Activated CD8-positive, alpha-beta memory T cell treated with anti-CD3 and anti-CD28 coated beads, Interleukin-2, amount 50 U/mL, for 1 hour (primary cell): ENCODE results near the gene FLCN.

Experiments used
- DNase-seq: peaks from one replicate; pipeline ENCODE4 v3.0.0-alpha.2; 2020; ENCODE audit errors: extremely low read depth

Gene FLCN

GRCh38 chr17:17236295-17237025, 508 bp downstream of the FLCN start:
- no peak for DNase-seq

GRCh38 chr17:17235212-17236174, 1.5 kb downstream of the FLCN start:
- no peak for DNase-seq

GRCh38 chr17:17232303-17232621, 4.7 kb downstream of the FLCN start:
- DNase-seq: no peak

- DNase-seq: no peak
Observed at GRCh38 chr17:17231621-17232302, 5.2 kb downstream of the FLCN start.

- DNase-seq: no peak
Observed at GRCh38 chr17:17229416-17230384, 7.3 kb downstream of the FLCN start.

GRCh38 chr17:17228521-17229279, 8.3 kb downstream of the FLCN start:
- no peak for DNase-seq

- no peak for DNase-seq
Observed at GRCh38 chr17:17227608-17228520, 9.1 kb downstream of the FLCN start.

GRCh38 chr17:17226451-17227265, 10.3 kb downstream of the FLCN start:
- DNase-seq: no peak

- no peak for DNase-seq
Observed at GRCh38 chr17:17225901-17226300, 11.1 kb downstream of the FLCN start.

GRCh38 chr17:17224137-17224536, 12.8 kb downstream of the FLCN start:
- no peak for DNase-seq

- no peak for DNase-seq
Observed at GRCh38 chr17:17223736-17224135, 13.2 kb downstream of the FLCN start.

- no peak for DNase-seq
Observed at GRCh38 chr17:17221329-17221728, 15.6 kb downstream of the FLCN start.

- DNase-seq: no peak
Observed at GRCh38 chr17:17220529-17220928, 16.4 kb downstream of the FLCN start.

- no peak for DNase-seq
Observed at GRCh38 chr17:17217995-17218394, 19.0 kb downstream of the FLCN start.

- DNase-seq: no peak
Observed at GRCh38 chr17:17216776-17217175, 20.2 kb downstream of the FLCN start.

- no peak for DNase-seq
Observed at GRCh38 chr17:17216236-17216635, 20.7 kb downstream of the FLCN start.

- DNase-seq: no peak
Observed at GRCh38 chr17:17215575-17215974, 21.4 kb downstream of the FLCN start.

GRCh38 chr17:17214646-17215436, 22.1 kb downstream of the FLCN start:
- DNase-seq: no peak
